IgD-negative memory B cell (primary cell): ENCODE data around the gene SLC5A6. TPM values are rescaled to one million over a fixed set of nuclear protein-coding genes. Genes with fewer than 3 reads are reported as not detected.
"Not testable (repeated sequence)": the region's sequence is repeated elsewhere in the genome, so short reads cannot be mapped to it uniquely, and the experiment has no call there.

Experiments used
- H3K27ac Mint-ChIP-seq, 3 donors: one replicate each; pipeline ENCODE4 v1.8.0; 2020 to 2022; ENCODE audit warnings: mild to moderate bottlenecking in 3 of 3, mixed read lengths in 3 of 3, moderate library complexity in 1 of 3
- H3K27me3 Mint-ChIP-seq: one replicate; pipeline ENCODE4 v1.8.0; 2021; ENCODE audit warnings: mixed read lengths
- H3K36me3 Mint-ChIP-seq: one replicate; pipeline ENCODE4 v1.8.0; 2020; ENCODE audit warnings: mild to moderate bottlenecking, mixed read lengths
- H3K4me1 Mint-ChIP-seq, 3 donors: one replicate each; pipeline ENCODE4 v1.8.0; 2020 to 2022; ENCODE audit warnings: mixed read lengths in 3 of 3, mild to moderate bottlenecking in 1 of 3
- H3K4me3 Mint-ChIP-seq, 4 donors: one replicate each; pipeline ENCODE4 v1.8.0; 2020 to 2022; ENCODE audit warnings: mild to moderate bottlenecking in 4 of 4, mixed read lengths in 4 of 4, moderate library complexity in 3 of 4
- H3K9me3 Mint-ChIP-seq, 3 donors: one replicate each; pipeline ENCODE4 v1.8.0; 2020 to 2021; ENCODE audit warnings: mixed read lengths in 3 of 3, mild to moderate bottlenecking in 1 of 3
- polyA plus RNA-seq: library from polyadenylated mRNA; unstranded; fragments of 300-500 nt; fragmentation: Illumina TruSeq; gene quantifications from one replicate; pipeline ENCODE4 v1.2.3, GENCODE V29; 2021

SLC5A6 gene
- polyA plus RNA-seq, 1 donor from 2014 or later = 20.3 TPM

DNA sequence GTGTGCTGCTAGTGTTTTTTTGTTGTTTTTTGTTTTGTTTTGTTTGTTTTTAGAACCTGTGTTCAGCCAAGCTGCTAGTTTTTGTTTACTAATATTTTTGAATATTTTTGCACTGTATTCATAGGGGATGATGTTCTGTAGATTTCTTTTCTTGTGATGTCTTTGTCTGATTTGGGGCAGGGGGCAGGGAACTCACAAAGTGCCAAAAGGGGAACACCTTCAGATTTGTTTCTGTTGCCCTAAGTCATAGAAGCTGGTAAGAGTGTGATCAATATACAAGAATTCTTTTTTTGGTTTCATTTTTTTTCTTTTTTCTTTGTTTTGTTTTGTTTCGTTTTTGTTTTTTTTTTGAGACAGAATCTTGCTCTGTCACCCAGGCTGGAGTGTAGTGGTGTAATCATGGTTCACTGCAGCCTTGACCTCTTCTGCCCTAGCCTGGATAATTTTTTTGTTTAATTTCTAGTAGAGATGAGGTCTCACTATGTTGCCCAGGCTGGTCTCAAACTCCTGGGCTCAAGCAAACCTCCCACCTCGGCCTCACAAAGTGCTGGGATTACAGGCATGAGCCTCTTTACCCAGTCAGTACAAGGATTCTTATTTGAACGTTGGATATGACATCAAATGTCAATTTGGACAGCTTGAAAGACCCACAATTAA is 32.6 kb downstream of the SLC5A6 start:
- H3K9me3 Mint-ChIP-seq = no peaks in the 10 kb centered on the region
- peaks cover 21% of the 10 kb centered on the region for H3K27me3 Mint-ChIP-seq
- H3K4me3 Mint-ChIP-seq = no peak overlapping the region
- H3K27ac Mint-ChIP-seq = no peak overlapping the region
- H3K36me3 Mint-ChIP-seq = peaks cover 4% of the 10 kb centered on the region
- peaks cover 0 to 2% (median 0%) of the 10 kb centered on the region in 3 donors for H3K4me1 Mint-ChIP-seq

DNA sequence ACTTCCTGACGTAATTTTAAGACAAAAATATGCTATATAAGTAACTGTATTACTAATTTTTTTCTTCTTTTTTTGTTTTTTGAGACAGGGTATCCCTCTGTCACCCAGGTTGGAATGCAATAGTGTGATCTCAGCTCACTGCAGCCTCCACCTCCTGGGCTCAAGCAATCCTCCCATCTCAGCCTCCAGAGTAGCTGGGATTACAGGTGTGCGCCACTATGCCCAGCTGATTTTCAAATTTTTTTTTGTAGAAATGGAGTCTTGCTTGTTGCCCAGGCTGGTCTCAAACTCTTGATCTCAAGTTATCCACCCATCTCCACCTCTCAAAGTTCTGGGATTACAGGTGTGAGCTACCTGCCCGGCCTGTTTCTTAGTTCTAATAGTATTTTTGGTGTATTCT is 33.6 kb downstream of the SLC5A6 start:
- Mint-ChIP-seq H3K4me1 (peaks cover 0 to 2% (median 0%) of the 10 kb centered on the region in 3 donors), H3K4me3 (no peak overlapping the region), H3K27me3 (peaks cover 17% of the 10 kb centered on the region), H3K36me3 (peaks cover 4% of the 10 kb centered on the region), H3K27ac (no peak overlapping the region), H3K9me3 (no peaks in the 10 kb centered on the region)

GRCh38 chr2:27177441-27178351 is 34.4 kb downstream of the SLC5A6 start:
- no peak overlapping the region for H3K27ac Mint-ChIP-seq
- peaks cover 20% of the 10 kb centered on the region for H3K27me3 Mint-ChIP-seq
- peaks cover 4% of the 10 kb centered on the region for H3K36me3 Mint-ChIP-seq
- H3K4me1 Mint-ChIP-seq = peaks cover 0 to 2% (median 0%) of the 10 kb centered on the region in 3 donors
- H3K9me3 Mint-ChIP-seq = no peaks in the 10 kb centered on the region
- H3K4me3 Mint-ChIP-seq = no peak overlapping the region

DNA sequence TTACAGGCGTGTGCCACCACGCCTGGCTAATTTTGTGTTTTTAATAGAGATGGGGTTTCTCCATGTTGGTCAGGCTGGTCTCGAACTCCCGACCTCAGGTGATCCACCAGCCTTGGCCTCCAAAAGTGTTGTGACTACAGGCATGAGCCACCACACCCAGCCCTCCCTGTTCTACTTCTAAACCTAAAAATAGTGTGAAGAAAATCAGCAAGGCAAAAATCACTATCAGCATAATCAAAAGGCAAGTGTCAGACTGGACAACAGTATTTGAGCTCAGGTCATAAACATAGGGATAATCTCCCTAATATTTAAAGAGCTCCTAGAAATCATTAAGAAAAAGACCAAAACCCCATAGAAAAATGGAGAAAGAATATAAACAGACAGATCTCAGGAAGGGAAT is 36.3 kb downstream of the SLC5A6 start:
- not testable (repeated sequence) for H3K36me3 Mint-ChIP-seq, H3K4me1 Mint-ChIP-seq, H3K27ac Mint-ChIP-seq, H3K9me3 Mint-ChIP-seq, H3K4me3 Mint-ChIP-seq
- peaks cover 15% of the 10 kb centered on the region for H3K27me3 Mint-ChIP-seq

DNA sequence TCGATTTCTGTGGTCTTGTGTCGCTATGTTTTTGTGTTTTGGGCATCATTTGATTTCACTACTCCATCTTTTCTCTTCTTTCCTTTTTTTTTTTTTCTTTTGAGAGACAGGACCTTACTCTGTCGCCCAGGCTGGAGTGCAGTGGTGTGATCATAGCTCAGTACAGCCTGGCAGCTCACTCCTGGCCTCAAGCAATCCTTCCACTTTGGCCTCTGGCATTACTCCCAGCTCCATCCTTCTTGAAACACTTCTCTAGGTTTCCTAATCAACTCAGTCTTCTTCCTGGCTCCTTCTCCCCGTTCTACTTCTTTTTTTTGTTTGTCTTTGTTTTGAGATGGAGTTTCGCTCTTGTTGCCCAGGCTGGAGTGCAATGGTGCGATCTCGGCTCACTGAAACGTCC is 36.7 kb downstream of the SLC5A6 start:
- no peaks in the 10 kb centered on the region for H3K36me3 Mint-ChIP-seq
- H3K27me3 Mint-ChIP-seq = peaks cover 16% of the 10 kb centered on the region
- no peak overlapping the region for H3K4me3 Mint-ChIP-seq
- peaks cover 4 to 7% (median 4%) of the 10 kb centered on the region in 3 donors for H3K4me1 Mint-ChIP-seq
- H3K27ac Mint-ChIP-seq = no peak overlapping the region
- H3K9me3 Mint-ChIP-seq = no peaks in the 10 kb centered on the region

GRCh38 chr2:27174638-27175037 is 37.4 kb downstream of the SLC5A6 start:
- no peaks in the 10 kb centered on the region for H3K36me3 Mint-ChIP-seq
- peaks cover 16% of the 10 kb centered on the region for H3K27me3 Mint-ChIP-seq
- peaks cover 6 to 10% (median 9%) of the 10 kb centered on the region in 3 donors for H3K4me1 Mint-ChIP-seq
- H3K9me3 Mint-ChIP-seq = no peaks in the 10 kb centered on the region
- H3K27ac Mint-ChIP-seq = no peak overlapping the region
- H3K4me3 Mint-ChIP-seq = no peak overlapping the region

DNA sequence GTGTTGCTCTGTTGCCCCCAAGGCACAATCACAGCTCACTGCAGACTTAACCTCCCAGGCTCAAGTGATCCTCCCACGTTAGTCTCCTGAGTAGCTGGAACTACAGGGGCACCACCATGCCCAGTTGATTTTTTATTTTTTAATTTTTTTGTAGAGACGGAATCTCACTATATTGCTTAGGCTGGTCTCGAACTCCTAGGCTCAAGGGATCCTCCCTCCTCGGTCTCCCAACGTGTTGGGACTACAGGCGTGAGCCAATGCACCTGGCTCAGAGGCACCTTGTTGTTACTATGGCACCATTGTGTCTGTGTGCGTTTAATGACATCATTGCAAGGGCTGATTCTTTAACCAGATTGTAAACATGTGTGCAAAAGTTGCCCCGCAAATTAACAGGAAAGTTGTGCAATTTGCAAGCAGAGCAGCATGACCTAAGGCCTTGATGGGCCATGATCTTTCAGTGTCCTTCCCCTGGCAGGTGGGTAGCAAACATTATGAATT is 40.7 kb downstream of the SLC5A6 start:
- Mint-ChIP-seq H3K27me3 (peaks cover 11% of the 10 kb centered on the region), H3K36me3 (no peaks in the 10 kb centered on the region)

DNA sequence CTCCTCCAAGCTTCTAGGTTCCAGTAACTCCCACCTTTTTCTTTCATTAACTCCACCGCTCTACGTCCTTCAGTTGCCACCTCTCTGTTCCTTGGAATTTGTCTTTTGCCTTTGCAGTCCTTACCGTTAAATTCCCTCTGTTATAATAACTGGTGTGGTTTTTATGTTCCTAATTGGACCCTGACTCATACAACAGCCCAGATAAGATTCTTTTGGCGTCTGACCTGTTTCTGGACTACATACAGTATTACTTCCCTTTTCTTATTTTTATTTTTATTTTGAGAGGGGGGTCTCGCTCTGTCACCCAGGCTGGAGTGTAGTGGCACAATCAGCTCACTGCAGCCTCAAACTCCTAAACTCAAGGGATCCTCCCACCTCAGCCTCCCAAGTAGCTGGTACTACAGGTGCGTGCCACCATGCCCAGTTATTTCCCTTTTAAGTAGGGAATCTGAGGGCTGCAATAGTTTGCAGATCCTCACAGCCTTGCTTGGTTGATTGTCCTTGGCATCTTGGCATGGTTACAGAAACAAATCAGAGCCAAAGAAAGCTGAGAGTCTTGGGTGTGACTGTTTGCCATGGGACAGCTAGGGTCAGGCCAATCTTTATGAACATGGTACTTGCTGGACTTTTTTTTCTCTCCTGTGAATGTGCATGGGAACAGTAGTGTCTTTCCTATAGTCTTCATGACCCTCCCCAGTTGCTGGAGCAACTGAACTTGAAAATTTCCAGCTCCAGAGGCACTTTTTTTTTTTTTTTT is 41.3 kb downstream of the SLC5A6 start:
- Mint-ChIP-seq H3K9me3 (no peaks in the 10 kb centered on the region), H3K36me3 (no peaks in the 10 kb centered on the region), H3K4me3 (peak overlapping the region; percentile 7 to 65 (median 62)), H3K27me3 (peaks cover 9% of the 10 kb centered on the region), H3K27ac (no peak overlapping the region), H3K4me1 (peaks cover 5 to 22% (median 10%) of the 10 kb centered on the region in 3 donors)

More for the DNA sequence above, 40.7 kb downstream of the SLC5A6 start:
- Mint-ChIP-seq H3K4me1 (peaks cover 6 to 22% (median 10%) of the 10 kb centered on the region in 3 donors), H3K4me3 (no peak overlapping the region), H3K27ac (no peak overlapping the region), H3K9me3 (no peaks in the 10 kb centered on the region)

GRCh38 chr2:27164960-27165763 is 46.9 kb downstream of the SLC5A6 start:
- Mint-ChIP-seq H3K27me3 (peaks cover 2% of the 10 kb centered on the region), H3K4me1 (peaks cover 15 to 35% (median 27%) of the 10 kb centered on the region in 3 donors), H3K4me3 (peak overlapping the region in 3 of 4 donors; percentile 15 to 49 (median 32)), H3K36me3 (no peaks in the 10 kb centered on the region), H3K27ac (peak overlapping the region in 2 of 3 donors; percentile 30 to 85), H3K9me3 (no peaks in the 10 kb centered on the region)

DNA sequence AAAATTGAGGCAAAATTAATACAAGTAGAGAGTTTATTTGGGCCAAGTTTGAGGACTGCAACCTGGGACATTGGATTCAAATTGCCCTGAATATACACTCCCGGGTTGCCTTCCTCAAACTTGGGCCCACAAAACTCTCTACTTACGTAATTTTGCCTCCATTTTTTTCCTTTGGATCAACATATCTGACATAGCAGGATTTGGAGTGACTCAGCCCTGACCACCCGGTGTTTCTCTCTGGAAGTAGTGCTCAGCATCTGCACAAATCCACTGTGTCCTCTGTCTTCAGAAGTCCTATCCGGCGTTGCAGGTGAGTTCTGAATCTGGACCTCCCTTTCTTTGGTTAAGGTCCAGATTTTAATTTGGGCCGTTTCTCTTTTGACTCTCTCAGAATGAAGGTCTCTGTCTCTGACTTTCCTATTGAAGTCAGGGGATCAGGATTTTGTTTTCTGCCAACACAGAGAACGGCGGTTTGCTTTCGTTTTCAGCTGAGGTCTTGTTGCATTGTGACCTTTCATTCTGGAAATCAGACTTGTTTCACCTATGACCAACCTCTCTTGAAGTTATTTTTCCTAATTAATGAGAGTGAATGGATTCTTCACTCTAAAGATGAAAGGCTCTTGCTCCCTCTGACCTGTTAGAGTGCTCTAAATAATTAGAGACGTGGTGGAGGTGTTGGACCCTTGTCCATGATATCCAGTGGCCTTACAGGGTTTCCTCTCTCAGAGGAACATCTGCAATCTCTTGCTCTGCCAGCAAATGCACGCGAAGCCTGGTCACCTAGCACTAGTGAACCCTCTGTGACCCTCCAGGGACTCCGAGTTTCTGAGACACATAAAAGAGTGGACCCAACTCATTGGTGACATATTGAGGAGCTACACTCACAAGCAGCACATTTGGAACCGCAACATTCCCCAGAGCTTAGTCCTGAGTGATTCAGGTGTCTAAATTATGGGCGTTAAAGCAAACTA is 49.6 kb downstream of the SLC5A6 start:
- peaks cover 13 to 26% (median 24%) of the 10 kb centered on the region in 3 donors for H3K4me1 Mint-ChIP-seq
- no peaks in the 10 kb centered on the region for H3K36me3 Mint-ChIP-seq
- peak overlapping the region in 1 of 3 donors; percentile 20 for H3K27ac Mint-ChIP-seq
- no peaks in the 10 kb centered on the region for H3K27me3 Mint-ChIP-seq
- H3K9me3 Mint-ChIP-seq = no peaks in the 10 kb centered on the region
- H3K4me3 Mint-ChIP-seq = peak overlapping the region in 1 of 4 donors; percentile 73

GRCh38 chr2:27160191-27160590 is 51.9 kb downstream of the SLC5A6 start:
- Mint-ChIP-seq H3K36me3 (no peaks in the 10 kb centered on the region), H3K27ac (no peak overlapping the region), H3K4me3 (no peak overlapping the region), H3K9me3 (no peaks in the 10 kb centered on the region), H3K27me3 (peaks cover 4% of the 10 kb centered on the region), H3K4me1 (peaks cover 11 to 20% (median 14%) of the 10 kb centered on the region in 3 donors)

- no peak overlapping the region for H3K4me3 Mint-ChIP-seq
- no peak overlapping the region for H3K27ac Mint-ChIP-seq
- H3K27me3 Mint-ChIP-seq = peaks cover 4% of the 10 kb centered on the region
- no peaks in the 10 kb centered on the region for H3K36me3 Mint-ChIP-seq
- H3K4me1 Mint-ChIP-seq = peaks cover 5 to 14% (median 6%) of the 10 kb centered on the region in 3 donors
- no peaks in the 10 kb centered on the region for H3K9me3 Mint-ChIP-seq
These were observed 52.8 kb downstream of the SLC5A6 start for GRCh38 chr2:27159271-27159670.

DNA sequence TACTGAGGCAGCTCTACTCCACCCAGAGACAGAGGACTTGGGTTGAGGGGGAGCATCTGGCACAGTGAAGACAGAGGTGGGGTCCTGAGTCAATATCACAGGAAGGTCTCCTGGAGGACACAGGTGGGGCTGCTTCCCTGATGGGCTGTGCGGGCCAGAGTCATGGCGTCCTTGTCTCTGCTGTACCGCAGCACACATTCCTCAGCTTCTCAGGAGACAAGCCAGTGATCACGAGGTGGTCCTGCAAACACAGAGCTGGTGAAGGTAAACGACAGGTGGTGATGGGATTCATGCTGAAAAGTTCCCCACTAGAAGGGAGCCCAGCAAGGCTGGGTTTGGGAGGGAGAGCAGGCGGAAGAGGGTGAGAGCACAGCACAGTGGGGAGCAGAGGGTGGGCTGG is 53.6 kb downstream of the SLC5A6 start:
- Mint-ChIP-seq H3K4me3 (no peak overlapping the region), H3K4me1 (peaks cover 2 to 9% (median 3%) of the 10 kb centered on the region in 3 donors), H3K36me3 (no peaks in the 10 kb centered on the region), H3K27me3 (peaks cover 4% of the 10 kb centered on the region), H3K27ac (no peak overlapping the region), H3K9me3 (no peaks in the 10 kb centered on the region)
